ENCODE measurements around the gene ZNF223.

The ZNF223 gene

DNA sequence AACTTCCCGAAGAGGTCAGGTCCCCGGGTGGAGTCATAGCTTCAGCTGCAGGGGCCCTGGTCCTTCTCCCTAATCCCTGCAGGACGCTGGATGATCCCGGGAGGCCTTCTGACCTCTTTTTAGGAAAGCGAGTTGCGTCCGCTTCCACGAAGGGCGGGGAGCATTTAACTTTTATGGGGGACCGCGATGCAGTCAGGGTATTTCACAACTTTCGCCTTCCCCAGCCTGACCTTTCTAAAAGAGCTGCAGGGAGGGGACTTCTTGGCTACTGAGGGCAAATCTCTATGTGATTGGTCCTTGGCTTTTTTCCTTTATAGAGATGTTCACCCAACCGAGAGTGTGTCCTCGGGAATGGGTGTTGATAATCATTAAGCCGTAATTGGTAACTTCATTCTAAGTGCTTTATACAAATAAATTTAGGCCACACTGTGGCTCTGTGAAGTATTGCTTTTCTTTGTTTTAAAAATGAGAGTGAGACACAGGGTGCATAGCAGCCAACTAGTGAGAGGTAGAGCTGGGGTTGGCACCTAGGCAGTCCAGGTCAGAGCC lies 48.3 kb upstream of the ZNF223 start:
- Histone ChIP-seq H3K9me3 (ENCODE audit: insufficient read depth, low read length) (no peaks in the 10 kb centered on the region; the same call in 1 of the 2 replicates), H3K4me3 (ENCODE audit: insufficient read depth, low read length, poor library complexity, severe bottlenecking) (peak overlapping the region; percentile 80), H3K9me2 (replicated peaks; ENCODE audit: insufficient read depth, low read length) (no peaks in the 10 kb centered on the region), H2AFZ (ENCODE audit: low read depth, low read length, severe bottlenecking) (peak overlapping the region; percentile 82), H3K9ac (ENCODE audit: low read length) (peak overlapping the region; percentile 59), H3K4me2 (ENCODE audit: low read depth, low read length, poor library complexity, severe bottlenecking) (peak overlapping the region; percentile 55), H3F3A (ENCODE audit: insufficient read depth) (no peaks in the 10 kb centered on the region), H3K27me3 (ENCODE audit: low read length) (no peaks in the 10 kb centered on the region), H3K27ac (ENCODE audit: low read depth, low read length) (no peak overlapping the region), H3K36me3 (ENCODE audit: low read length) (peaks cover 9% of the 10 kb centered on the region), H3K79me2 (ENCODE audit: insufficient read depth, low read length) (peaks cover 4% of the 10 kb centered on the region; the same call in 1 of the 2 replicates), H4K20me1 (ENCODE audit: low read depth, low read length) (no peaks in the 10 kb centered on the region)
- TF ChIP-seq EZH2phosphoT487 (conservative IDR thresholded peaks at IDR 0.05; ENCODE audit: low read length) (no peak), CTCF (IDR thresholded peaks at IDR 0.05; ENCODE audit: insufficient read depth, low read length, poor library complexity, severe bottlenecking) (peak; percentile 12)

GRCh38 chr19:44005973-44006372 lies 45.9 kb upstream of the ZNF223 start:
- H3K79me2 ChIP-seq (ENCODE audit: insufficient read depth, low read length): peaks cover 4% of the 10 kb centered on the region; the same call in 1 of the 2 replicates
- TF ChIP-seq EZH2phosphoT487 (conservative IDR thresholded peaks at IDR 0.05; ENCODE audit: low read length): no peak
- TF ChIP-seq CTCF (IDR thresholded peaks at IDR 0.05; ENCODE audit: insufficient read depth, low read length, poor library complexity, severe bottlenecking): no peak
- peaks cover 33% of the 10 kb centered on the region for H3K36me3 ChIP-seq (ENCODE audit: low read length)
- H3K4me3 ChIP-seq (ENCODE audit: insufficient read depth, low read length, poor library complexity, severe bottlenecking): no peak overlapping the region
- no peak overlapping the region for H3K9ac ChIP-seq (ENCODE audit: low read length)
- no peaks in the 10 kb centered on the region for H3K9me2 ChIP-seq (replicated peaks; ENCODE audit: insufficient read depth, low read length)
- no peak overlapping the region for H3K4me2 ChIP-seq (ENCODE audit: low read depth, low read length, poor library complexity, severe bottlenecking)
- peaks cover 10% of the 10 kb centered on the region; the same call in 1 of the 2 replicates for H3K9me3 ChIP-seq (ENCODE audit: insufficient read depth, low read length)
- H3F3A ChIP-seq (ENCODE audit: insufficient read depth): no peaks in the 10 kb centered on the region
- no peak overlapping the region for H3K27ac ChIP-seq (ENCODE audit: low read depth, low read length)
- no peaks in the 10 kb centered on the region for H3K27me3 ChIP-seq (ENCODE audit: low read length)
- no peak overlapping the region for H2AFZ ChIP-seq (ENCODE audit: low read depth, low read length, severe bottlenecking)
- no peaks in the 10 kb centered on the region for H4K20me1 ChIP-seq (ENCODE audit: low read depth, low read length)

DNA sequence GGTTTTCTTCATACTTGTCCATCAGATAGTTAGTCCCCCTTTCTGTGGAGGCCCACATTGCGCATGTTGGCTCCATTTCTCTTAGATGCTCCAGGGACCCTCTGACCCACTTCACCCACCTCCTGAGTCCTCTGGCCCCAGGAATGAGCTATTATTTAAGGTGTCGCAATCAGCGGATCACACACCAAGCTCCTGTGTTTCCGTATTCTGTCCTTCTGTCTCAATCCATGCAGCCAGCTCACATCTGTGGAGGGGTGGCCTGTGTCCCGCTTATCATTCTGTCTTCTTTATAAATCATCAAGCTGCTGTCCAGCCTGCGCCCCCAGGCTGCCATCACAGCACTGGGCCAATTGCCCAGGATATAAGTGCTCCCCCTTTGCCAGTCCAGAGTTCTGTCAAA lies 44.4 kb upstream of the ZNF223 start:
- H3K27me3 ChIP-seq (ENCODE audit: low read length): no peaks in the 10 kb centered on the region
- no peak overlapping the region for H2AFZ ChIP-seq (ENCODE audit: low read depth, low read length, severe bottlenecking)
- H3K9me2 ChIP-seq (replicated peaks; ENCODE audit: insufficient read depth, low read length): no peaks in the 10 kb centered on the region
- peaks cover 4% of the 10 kb centered on the region; the same call in 1 of the 2 replicates for H3K79me2 ChIP-seq (ENCODE audit: insufficient read depth, low read length)
- no peak for TF ChIP-seq EZH2phosphoT487 (conservative IDR thresholded peaks at IDR 0.05; ENCODE audit: low read length)
- TF ChIP-seq CTCF (IDR thresholded peaks at IDR 0.05; ENCODE audit: insufficient read depth, low read length, poor library complexity, severe bottlenecking): no peak
- no peak overlapping the region for H3K4me2 ChIP-seq (ENCODE audit: low read depth, low read length, poor library complexity, severe bottlenecking)
- no peaks in the 10 kb centered on the region for H4K20me1 ChIP-seq (ENCODE audit: low read depth, low read length)
- H3K9me3 ChIP-seq (ENCODE audit: insufficient read depth, low read length): peaks cover 11% of the 10 kb centered on the region; the same call in 1 of the 2 replicates
- peaks cover 46% of the 10 kb centered on the region for H3K36me3 ChIP-seq (ENCODE audit: low read length)
- no peak overlapping the region for H3K27ac ChIP-seq (ENCODE audit: low read depth, low read length)
- no peak overlapping the region for H3K4me3 ChIP-seq (ENCODE audit: insufficient read depth, low read length, poor library complexity, severe bottlenecking)
- H3K9ac ChIP-seq (ENCODE audit: low read length): no peak overlapping the region
- H3F3A ChIP-seq (ENCODE audit: insufficient read depth): no peaks in the 10 kb centered on the region

Measured in SU-DHL-6 (cell line).